Loucy (cell line): ENCODE measurements around the gene TMEM14A.

Source experiments
- CTCF ChIP-seq: fragments of 200-600 bp; sonication (generic); conservative IDR thresholded peaks from 2 replicates; pipeline ENCODE4 v1.5.1; 2014; ENCODE audit warnings: mild to moderate bottlenecking, antibody characterized with exemption, low read length
- EZH2phosphoT487 ChIP-seq: fragments of 200-600 bp; IDR thresholded peaks from 2 replicates; pipeline ENCODE4 v1.6.1; 2018; ENCODE audit warnings: antibody characterized with exemption, mild to moderate bottlenecking, moderate library complexity, borderline replicate concordance

GRCh38 chr6:52724406-52725121 is 53.7 kb downstream of the TMEM14A start:
- TF ChIP-seq CTCF (peak; percentile 90), EZH2phosphoT487 (no peak)
